Measurements from ENCODE around the gene RPN1. TPM values are rescaled to one million over a fixed set of nuclear protein-coding genes. Genes with fewer than 3 reads are reported as not detected.
"Not testable (repeated sequence)": the region's sequence is repeated elsewhere in the genome, so short reads cannot be mapped to it uniquely, and the experiment has no call there.

The RPN1 gene
- total RNA-seq, result 339 and 570 TPM in 2 replicates

DNA sequence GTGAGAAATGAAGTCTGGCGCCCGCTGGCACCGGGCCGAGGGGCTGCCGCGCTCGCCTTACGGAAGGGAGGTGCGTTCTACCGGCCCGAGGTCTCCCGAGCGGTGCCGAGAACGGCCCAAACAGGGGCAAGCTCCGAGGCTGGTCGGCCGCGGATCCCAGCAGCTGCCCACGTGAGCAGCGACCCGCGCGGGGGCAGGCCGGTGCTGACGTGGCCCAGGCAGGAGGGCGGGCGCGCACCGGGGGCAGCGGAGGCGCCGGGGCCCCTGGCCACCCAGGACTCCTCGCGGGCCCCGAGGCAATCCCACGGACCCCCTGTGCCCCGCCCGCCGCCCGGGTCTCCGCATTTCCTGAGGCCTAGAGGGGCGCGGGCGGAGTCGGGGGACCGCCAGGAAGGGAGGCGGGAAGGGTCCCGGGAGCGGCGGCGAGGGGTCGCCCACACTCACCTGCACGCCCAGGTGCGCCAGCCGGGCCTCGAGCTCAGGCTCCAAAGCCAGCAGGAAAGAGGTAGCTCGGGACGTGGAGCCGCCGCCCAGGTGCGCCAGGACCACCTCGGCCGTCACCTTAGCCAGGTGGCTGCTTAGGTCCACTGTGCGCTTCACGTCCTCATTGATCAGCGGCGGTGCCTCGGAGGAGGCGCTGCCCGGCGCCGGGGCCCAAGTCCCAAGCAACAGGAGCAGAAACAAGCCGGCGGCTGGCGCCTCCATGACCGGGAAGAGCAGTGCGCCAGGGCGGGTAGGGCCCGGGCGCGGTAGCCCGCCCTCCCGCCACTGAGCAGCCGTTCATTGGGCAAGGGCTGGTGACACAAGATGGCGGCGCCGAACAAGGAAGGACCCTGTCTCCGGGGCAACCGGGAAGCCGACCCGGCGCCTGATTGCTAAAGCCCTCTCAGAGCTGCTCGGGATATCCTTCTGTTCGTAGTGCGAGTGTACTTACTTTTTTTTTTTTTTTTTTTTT is at the start of gene RPN1:
Gene RPN1, minus strand, starts transcription at position 723 of the 955 bp plus-strand sequence. Its CDS starts 18 bp downstream, at position 705.
- DNase-seq (ENCODE audit: low read depth), result peak; percentile 82

DNA sequence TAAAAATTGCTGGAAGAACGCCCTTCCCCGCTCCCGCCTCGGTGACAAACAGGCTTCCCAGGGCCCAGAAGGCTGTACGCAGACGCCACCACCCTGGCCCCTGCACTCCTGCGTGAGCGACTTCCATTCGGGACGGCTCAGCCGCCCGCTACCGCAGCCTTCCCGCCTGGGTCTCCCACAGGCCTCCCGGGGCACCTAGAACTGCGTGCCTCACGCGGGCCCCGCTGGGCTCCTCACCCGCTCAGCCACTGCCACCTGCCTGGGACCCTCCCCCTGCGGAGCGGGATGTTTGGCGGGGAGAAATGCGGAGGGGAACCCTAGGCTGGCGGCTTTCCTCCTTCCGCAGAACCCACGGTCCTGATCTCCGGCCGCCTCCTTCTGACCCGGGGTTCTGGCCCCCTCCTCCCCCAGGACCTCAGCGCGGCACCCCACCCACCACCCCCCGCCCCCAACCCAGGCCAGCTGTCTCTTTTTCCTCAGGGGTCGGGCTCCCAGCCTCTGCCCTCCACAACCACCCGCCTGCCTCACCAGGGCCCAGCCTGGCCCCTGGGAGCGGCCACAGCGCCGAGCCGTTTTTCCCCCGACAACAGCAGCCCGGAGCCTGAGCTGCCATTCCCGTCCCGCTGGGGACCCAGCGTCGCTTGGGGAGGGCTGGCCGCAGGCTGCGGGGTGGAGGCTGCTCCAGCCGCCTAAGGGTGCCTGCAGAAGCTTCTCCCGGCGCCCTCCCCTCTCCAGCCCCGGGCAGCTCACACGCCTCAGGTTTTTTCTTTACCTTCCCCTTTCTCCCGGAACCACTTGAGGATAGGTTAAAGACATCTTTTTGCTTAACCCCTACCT is 47.8 kb upstream of the RPN1 start:
- no peak for DNase-seq (ENCODE audit: low read depth)

DNA sequence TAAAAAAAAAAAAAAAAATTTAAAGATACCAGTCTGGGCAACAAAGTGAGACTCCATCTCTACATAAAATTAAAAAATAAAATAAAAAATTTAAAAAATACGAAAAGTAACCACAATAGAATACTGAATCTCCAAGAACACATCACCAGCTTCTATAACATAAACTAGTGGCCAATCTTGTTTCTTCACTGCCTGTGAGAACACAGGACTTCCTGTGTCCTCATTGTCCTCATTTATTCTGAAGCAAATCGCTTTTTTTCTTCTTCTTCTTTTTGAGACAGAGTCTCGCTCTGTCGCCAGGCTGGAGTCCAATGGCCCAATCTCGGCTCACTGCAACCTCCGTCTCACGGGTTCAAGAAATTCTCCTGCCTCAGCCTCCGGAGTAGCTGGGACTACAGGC is 46.7 kb upstream of the RPN1 start:
- DNase-seq (ENCODE audit: low read depth), result no peak

DNA sequence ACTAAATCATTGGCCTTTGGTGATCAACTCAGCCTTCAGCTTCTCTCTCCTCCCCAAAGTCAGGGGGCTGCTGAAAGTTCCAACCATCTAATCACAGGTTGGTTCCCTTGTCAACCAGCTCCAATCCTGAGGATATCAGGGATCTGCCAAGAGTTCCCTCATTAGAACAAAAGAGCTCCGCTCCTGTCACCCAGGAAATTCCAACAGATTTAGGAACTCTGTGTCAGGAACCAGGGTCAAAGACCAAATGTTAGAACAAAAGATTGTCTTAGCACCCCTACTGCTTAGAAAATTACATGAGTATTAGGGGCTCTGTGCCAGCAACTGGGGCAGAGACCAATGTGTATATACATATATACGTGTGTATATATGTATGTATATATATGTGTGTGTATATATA is 43.1 kb upstream of the RPN1 start:
- no peak for DNase-seq (ENCODE audit: low read depth)

DNA sequence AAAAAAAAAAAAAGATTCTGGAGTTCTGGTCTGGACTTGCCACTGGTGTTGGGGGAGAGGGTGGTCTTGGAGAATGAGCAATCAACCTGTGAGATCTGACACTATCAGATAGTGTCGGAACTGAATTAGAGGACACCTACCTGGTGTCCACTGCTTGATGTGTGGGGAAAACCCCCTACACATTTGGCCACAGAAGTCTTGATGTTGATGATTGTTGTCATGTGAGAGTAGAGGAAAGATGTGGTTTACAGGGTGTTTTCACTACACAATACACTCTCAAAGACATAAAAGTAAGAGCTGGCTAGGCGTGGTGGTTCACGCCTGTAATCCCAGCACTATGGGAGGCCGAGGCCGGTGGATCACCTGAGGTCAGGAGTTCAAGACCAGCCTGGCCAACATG is 38.4 kb upstream of the RPN1 start:
- DNase-seq (ENCODE audit: low read depth), result no peak

DNA sequence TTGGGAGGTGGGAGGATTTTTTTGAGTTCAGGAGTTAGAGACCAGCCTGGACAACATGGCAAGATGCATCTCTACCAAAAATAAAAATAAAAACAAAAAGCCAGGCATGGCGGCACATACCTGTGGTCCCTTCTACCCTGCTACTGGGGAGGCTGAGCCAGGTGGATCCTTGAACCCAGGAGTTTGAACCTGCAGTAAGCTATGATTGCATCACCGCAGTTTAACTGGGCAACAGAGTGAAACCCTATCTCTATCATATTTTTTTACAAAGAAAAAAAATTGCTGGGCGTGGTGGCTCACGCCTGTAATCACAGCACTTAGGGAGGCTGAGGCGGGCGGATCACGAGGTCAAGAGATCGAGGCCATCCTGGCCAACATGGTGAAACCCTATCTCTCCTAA is 35.8 kb upstream of the RPN1 start:
- DNase-seq (ENCODE audit: low read depth), result no peak

DNA sequence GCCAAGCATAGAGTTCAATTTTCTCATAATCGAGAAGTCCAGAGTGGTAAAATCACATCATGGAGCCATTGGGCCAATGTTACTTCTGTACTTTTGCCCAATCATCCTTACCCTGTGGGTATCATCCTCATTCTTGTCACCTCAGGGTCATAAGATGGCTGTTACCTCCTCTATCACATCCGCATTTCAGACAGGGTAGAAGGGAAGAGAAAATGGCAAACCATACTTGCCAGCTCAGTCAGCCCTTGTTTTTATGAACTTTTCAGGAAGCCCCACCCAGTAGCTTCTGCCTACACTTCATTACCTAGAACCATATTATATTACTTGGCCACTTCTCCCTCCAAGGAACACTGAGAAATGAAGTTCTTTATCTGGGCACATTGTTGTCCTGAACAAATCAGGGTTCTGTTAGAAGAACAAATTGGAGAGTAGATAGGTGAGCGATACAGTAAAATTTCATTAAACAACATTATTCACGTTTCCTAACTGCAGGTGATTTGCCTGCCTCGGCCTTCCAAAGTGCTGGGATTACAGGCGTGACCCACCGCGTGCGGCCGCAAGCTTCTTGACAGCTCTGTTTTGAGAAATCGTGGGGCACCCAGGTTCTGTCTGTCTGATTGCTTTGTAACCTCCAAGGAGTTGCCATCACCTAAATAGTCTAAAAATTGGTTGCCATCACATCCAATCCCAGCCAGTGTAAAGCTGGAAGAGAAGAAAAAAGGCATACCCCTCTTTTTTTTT is 34.5 kb upstream of the RPN1 start:
- no peak for DNase-seq (ENCODE audit: low read depth)

DNA sequence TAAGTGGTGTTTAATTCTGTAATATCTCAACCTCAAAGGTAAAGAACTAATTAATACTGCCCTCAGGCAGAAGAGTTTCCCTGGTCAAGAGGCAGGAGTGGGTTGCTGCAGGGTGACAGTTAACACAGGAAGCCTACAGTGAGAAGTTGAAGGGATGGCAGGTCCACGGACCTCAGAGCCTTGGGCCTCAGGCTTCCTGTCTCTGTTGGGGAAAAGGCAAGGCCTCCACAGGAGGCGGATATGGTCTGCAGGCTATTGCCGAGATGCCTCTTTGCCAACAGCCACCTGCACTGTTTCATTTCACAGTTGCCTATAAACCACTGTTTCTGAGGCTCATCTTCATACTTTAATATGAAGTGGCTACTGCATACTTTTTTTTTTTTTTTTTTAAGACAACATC is 33.3 kb upstream of the RPN1 start:
- DNase-seq (ENCODE audit: low read depth), result no peak

DNA sequence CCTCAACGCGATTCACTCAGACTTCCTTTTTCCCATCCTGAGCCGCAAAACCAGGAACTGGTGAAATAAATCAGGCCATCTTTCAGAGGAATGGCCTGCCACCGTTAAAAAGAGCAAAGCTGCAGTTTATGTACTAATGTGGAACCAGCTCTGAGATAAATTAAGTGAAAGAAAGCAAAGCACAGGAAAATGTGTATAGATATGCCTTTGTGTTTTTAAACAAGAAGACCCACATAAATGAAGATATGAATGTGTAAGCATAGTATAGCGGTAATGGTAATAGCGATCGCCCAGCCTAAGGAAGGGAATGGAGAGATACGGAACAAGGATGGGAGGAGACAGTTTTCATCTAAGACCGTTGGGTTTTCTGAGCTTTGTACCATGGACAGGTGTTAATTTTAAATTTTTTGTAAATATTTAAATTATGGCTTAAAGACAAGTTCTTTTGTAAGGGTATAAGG is 30.8 kb upstream of the RPN1 start:
- DNase-seq (ENCODE audit: low read depth), result no peak

DNA sequence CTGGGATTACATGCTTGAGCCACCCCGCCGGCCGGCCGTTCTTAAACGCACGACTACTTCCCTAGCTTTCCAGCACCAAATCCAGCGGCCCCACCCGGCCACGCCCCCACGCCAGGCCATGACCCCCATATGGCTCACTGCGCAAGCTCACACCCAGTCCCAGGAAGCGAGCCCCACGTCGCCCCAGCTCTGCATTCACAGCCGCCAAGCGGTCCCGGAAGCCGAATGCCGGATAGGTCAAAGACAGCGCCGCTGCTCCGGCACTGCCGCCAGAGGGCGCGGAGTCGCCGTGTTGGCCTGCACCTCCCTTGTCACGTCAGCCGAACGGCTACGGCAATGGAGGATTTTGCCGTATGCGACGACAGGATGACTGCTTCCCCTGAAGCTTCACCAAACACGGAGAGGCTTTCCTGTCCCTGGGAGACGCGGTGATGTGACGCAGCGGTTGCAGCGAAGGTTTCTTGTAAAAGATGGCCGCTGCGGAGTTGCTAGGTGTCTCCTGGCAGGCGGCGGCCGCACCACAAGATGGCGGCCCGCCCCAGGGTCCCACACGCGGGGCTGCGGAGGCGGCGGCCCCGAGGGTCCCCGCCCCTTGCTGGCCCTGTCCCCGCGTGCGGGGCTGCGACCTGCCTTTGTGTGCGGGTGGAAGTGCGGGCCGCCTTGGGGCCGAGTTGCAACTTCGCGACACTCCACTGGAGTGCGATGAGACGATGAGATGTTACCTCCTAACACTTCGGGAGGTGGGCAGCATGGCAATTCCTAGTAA is 30.2 kb upstream of the RPN1 start:
- peak; percentile 93 for DNase-seq (ENCODE audit: low read depth)

DNA sequence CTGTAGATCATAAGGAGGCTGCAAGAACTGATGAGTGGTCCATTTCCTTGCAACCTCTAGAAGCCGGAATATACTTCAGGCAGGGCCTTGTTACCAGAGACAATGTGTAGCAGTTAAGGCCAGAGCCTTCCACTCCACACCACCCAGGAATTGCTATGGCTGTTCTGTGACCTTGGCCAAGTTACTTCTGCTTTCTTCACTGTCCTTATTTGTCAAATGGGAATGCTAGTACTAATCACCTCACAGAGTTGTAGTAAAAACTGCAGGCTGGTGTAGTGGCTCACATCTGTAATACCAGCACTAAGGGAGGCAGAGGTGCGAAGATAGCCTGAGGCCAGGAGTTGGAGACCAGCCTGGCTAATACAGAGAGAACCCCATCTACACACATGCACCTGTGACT is 28.7 kb upstream of the RPN1 start:
- no peak for DNase-seq (ENCODE audit: low read depth)

DNA sequence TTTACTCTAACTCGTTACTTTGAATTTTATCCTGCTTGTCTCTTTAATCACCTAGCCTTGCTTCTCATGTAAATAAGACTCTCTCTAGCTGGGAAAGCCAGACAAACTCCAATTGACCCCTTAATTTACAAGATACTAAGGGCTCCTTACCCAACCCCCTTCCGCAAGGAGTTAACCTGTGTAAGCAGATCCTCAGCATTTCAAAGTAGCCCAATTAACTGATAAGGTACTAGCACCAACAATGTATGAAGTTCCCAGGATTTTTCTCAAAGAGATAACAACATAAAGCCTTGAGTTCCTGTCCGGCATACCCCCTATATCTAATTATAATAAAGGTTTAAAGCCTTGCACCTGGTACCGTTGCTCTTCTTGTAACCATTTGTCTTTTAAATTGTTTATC is 25.2 kb upstream of the RPN1 start:
- not testable (repeated sequence) for DNase-seq (ENCODE audit: low read depth)

DNA sequence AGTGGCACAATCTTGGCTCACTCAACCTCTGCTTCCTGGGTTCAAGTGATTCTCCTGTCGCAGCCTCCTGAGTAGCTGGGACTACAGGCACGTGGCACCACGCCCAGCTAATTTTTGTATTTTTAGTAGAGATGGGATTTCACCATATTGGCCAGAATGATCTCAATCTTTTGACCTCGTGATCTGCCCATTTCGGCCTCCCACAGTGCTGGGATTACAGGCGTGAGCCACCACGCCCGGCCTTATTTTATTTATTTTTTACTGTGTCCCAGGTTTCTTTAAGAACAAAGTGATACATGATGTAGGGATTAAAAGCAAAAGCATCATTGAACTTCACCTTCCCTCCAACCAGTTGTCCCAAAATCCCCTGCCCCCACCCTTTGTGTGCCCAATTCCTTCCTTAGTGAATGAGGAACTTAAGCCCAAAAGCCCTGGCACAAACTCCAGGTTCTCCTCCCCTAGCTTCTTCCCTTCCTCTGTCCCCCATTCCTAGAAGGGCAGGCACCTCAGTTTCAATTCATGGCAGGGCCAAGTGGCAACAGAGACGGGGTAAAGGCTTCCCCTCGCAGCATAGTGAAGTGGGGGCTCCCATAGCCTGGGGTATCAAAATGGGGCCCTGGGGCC is 23.7 kb upstream of the RPN1 start:
- no peak for DNase-seq (ENCODE audit: low read depth)

DNA sequence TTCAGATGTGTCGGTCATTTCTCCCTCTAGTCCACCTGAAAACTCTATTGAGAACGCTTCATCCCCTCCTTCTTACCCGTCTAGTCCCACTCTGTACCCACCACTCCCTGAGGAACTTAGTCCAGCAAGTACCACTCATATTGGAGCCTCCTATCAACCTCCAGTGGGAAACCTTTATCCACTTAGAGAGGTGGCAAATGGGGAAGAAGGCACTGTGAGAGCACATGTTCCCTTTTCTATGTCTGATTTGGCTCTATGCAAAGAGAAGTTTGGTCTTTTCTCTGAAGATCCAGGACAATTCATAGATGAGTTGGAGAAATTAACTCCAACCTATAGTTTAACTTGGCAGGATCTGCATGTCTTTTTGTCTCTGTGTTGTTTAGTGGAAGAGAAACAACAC is 17.0 kb upstream of the RPN1 start:
- no peak for DNase-seq (ENCODE audit: low read depth)

DNA sequence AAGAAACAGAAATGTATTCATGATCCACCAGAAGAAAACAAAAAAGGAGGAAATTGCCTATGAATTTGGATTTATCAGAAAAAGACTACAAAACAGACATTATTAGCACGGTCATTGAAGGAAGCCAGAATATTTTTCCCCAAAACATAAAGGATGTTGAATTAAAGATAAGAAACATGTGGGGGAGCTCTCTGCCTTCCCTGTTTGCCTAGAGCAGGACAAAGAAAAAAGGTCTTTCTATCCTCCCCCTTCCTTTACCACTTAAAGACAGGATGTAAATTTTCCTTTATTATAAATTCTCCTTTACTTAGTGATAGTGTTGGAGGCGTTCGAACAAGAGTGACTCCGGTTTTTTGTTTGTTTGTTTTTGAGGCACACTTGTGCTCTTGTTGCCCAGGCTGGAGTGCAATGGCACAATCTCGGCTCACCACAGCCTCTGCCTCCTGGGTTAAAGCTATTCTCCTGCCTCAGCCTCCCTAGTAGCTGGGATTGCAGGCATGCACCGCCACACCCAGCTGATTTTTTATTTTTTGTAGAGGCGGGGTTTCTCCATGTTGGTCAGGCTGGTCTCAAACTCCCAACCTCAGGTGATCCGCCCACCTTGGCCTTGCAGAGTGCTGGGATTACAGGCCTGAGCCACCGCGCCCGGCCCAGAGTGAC is 14.9 kb upstream of the RPN1 start:
- DNase-seq (ENCODE audit: low read depth), result no peak

DNA sequence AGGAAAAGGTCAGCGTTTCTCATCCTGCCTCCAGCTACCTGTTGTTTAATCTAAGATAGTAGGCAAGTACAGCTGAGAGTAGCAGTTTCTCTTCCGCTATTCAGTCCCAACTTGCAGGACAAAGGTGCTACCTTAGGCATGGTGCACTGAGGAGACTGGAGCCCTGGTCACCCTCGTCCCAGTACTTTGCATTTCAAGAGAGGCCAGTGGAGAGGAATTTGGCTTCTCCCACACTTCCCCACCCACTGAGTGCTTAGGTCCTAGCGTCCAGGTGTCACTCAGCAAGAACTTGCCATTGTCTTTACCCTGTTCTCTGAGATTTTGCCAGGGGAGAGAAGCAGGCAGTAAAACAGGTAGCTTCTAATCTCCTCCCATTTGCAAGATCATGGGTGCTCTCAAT is 12.5 kb upstream of the RPN1 start:
- DNase-seq (ENCODE audit: low read depth), result no peak

DNA sequence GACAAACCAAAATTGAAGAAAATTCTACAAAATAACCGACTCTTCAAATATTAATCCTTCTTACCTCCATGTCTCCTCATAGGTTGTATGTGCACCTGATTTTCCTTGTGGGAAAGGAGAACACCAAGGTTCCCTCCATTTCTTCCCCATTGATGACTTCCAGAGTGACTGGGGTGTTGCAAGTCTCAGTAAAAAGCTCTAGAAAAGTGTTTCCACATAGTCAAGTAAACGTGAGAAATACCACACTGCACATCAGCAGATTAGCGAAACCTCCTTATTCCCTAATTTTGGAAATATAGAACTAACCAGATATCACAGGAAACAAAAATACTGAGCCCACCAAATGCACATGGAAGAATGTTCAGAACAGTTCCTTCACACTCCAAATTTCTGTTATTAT is 4.9 kb upstream of the RPN1 start:
- DNase-seq (ENCODE audit: low read depth), result no peak

DNA sequence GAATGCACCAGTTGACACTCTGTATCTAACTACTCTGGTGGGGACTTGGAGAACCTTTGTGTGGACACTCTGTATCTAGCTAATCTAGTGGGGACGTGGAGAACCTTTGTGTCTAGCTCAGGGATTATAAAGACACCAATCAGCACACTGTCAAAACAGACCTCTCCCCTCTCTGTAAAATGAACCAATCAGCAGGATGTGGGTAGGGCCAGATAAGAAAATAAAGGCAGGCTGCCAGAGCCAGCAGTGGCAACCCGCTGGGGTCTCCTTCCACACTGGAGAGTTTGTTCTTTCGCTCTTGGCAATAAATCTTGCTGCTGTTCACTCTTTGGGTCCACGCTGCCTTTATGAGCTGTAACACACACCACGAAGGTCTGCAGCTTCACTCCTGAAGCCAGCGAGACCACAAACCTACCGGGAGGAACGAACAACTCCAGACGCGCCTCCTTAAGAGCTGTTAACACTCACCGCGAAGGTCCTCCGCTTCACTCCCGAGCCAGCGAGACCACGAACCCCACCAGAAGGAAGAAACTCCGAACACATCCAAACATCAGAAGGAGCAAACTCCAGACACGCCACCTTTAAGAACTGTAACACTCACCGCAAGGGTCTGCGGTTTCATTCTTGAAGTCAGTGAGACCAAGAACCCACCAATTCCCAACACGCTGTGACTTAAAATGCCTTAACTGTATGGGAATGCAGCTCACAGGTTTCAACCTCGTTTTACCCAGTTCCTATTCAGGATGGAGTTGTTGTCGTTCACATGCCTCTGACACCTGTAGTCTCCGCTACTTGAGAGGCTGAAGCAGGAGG is 3.6 kb upstream of the RPN1 start:
- DNase-seq (ENCODE audit: low read depth), result peak; percentile 46

DNA sequence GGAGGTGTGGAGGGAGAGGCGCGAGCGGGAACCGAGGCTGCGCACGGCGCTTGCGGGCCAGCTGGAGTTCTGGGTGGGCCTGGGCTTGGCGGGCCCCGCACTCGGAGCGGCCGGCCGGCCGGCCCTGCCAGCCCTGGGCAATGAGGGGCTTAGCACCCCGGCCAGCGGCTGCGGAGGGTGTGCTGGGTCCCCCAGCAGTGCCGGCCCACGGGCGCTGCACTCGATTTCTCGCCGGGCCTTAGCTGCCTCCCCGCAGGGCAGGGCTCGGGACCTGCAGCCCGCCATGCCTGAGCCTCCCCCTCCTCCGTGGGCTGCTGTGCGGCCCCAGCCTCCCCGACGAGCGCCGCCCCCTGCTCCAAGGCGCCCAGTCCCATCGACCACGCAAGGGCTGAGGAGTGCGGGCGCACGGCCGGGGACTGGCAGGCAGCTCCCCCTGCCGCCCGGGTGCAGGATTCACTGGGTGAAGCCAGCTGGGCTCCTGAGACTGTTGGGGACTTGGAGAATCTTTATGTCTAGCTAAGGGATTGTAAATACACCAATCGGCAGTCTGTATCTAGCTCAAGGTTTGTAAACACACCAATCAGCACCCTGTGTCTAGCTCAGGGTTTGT is 2.9 kb upstream of the RPN1 start:
- DNase-seq (ENCODE audit: low read depth), result not testable (repeated sequence)

Measured in renal cortical epithelial cell (primary cell).